RWPE2 (cell line): ENCODE data around the gene FBXL14.

Experiments
- ATAC-seq: fragments of 200-7000 bp; cut with Tn5 transposase; 3 replicates; pipeline ENCODE4 v1.9.1; 2021; ENCODE audit warnings: low read depth
- DNase-seq: peaks from one replicate; pipeline ENCODE4 v3.0.0-alpha.2; 2020; ENCODE audit warnings: low spot score
- H3K27ac ChIP-seq: fragments of 450-650 bp; 2 replicates; pipeline ENCODE4 v1.5.1; 2017; ENCODE audit warnings: mild to moderate bottlenecking; ENCODE audit not compliant: poor library complexity, severe bottlenecking
- H3K27me3 ChIP-seq: fragments of 250-450 bp; sonication (Bioruptor Pico); 2 replicates; pipeline ENCODE4 v1.5.1; 2021; ENCODE audit warnings: mild to moderate bottlenecking, moderate library complexity; ENCODE audit not compliant: insufficient read depth, poor library complexity, severe bottlenecking
- H3K36me3 ChIP-seq: fragments of 250-450 bp; sonication (Bioruptor Pico); 2 replicates; pipeline ENCODE4 v1.5.1; 2020; ENCODE audit warnings: low read depth, mild to moderate bottlenecking, moderate library complexity
- H3K4me1 ChIP-seq: fragments of 250-450 bp; sonication (Bioruptor Pico); 2 replicates; pipeline ENCODE4 v1.5.1; 2021; ENCODE audit warnings: mild to moderate bottlenecking, moderate library complexity; ENCODE audit not compliant: insufficient read depth, poor library complexity, severe bottlenecking
- H3K4me3 ChIP-seq: fragments of 250-450 bp; sonication (Bioruptor Pico); 2 replicates; pipeline ENCODE4 v1.5.1; 2021; ENCODE audit warnings: mild to moderate bottlenecking, moderate library complexity; ENCODE audit not compliant: severe bottlenecking
- H3K9me3 ChIP-seq: fragments of 250-450 bp; sonication (Bioruptor Pico); 2 replicates; pipeline ENCODE4 v1.5.1; 2021; ENCODE audit warnings: mild to moderate bottlenecking, moderate library complexity; ENCODE audit not compliant: severe bottlenecking
- TF ChIP-seq, protein P1 (sequence below): fragments of 450-650 bp; IDR thresholded peaks from one replicate; pipeline ENCODE4 v1.5.1; 2017; ENCODE audit warnings: mild to moderate bottlenecking, moderate library complexity; ENCODE audit not compliant: poor library complexity, severe bottlenecking

FBXL14 gene

GRCh38 chr12:1546931-1547640 is 47.3 kb downstream of the FBXL14 start:
- no peak for DNase-seq
- no peak for ATAC-seq
- Histone ChIP-seq H3K36me3 (no peaks in the 10 kb centered on the region), H3K4me3 (no peak overlapping the region), H3K4me1 (no peaks in the 10 kb centered on the region), H3K9me3 (no peaks in the 10 kb centered on the region), H3K27ac (no peak overlapping the region), H3K27me3 (no peaks in the 10 kb centered on the region)
- TF ChIP-seq, protein P1, sequence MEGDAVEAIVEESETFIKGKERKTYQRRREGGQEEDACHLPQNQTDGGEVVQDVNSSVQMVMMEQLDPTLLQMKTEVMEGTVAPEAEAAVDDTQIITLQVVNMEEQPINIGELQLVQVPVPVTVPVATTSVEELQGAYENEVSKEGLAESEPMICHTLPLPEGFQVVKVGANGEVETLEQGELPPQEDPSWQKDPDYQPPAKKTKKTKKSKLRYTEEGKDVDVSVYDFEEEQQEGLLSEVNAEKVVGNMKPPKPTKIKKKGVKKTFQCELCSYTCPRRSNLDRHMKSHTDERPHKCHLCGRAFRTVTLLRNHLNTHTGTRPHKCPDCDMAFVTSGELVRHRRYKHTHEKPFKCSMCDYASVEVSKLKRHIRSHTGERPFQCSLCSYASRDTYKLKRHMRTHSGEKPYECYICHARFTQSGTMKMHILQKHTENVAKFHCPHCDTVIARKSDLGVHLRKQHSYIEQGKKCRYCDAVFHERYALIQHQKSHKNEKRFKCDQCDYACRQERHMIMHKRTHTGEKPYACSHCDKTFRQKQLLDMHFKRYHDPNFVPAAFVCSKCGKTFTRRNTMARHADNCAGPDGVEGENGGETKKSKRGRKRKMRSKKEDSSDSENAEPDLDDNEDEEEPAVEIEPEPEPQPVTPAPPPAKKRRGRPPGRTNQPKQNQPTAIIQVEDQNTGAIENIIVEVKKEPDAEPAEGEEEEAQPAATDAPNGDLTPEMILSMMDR, result no peak

- DNase-seq (no peak), ATAC-seq (no peak)
- no peaks in the 10 kb centered on the region for H3K36me3 ChIP-seq
- no peaks in the 10 kb centered on the region for H3K9me3 ChIP-seq
- peaks cover 17% of the 10 kb centered on the region for H3K4me1 ChIP-seq
- no peak overlapping the region for H3K27ac ChIP-seq
- H3K27me3 ChIP-seq, result no peaks in the 10 kb centered on the region
- no peak overlapping the region for H3K4me3 ChIP-seq
- TF ChIP-seq, protein P1, result peak; percentile 66
Observed at GRCh38 chr12:1544996-1545700, 49.2 kb downstream of the FBXL14 start.

DNA sequence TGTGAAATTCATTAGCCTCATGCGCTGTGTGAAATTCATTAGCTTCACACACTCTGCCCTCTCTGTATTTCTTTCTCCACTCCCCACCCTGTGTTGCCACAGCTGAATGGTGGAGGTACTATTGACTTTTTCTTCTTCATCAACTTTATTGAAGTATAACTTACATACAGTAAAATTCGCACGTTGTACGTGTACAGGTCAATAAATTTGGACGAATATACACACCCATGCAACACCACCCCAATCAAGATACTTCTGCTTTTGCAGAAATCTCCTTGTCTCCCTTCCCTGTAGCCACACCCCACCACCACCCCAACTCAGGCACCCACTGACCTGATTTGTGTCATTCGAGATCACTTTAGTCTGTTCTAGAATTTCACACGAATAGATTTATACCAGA is 51.8 kb downstream of the FBXL14 start:
- Histone ChIP-seq H3K9me3 (no peaks in the 10 kb centered on the region), H3K4me3 (no peak overlapping the region), H3K27ac (no peak overlapping the region), H3K27me3 (no peaks in the 10 kb centered on the region), H3K4me1 (peaks cover 17% of the 10 kb centered on the region), H3K36me3 (no peaks in the 10 kb centered on the region)
- no peak for DNase-seq
- TF ChIP-seq, protein P1, result no peak
- no peak for ATAC-seq

- ATAC-seq (peak; percentile 95), DNase-seq (no peak)
- Histone ChIP-seq H3K36me3 (no peaks in the 10 kb centered on the region), H3K4me3 (no peak overlapping the region), H3K4me1 (peaks cover 17% of the 10 kb centered on the region), H3K9me3 (no peaks in the 10 kb centered on the region), H3K27me3 (no peaks in the 10 kb centered on the region), H3K27ac (peak overlapping the region; percentile 4)
- TF ChIP-seq, protein P1, result no peak
Observed at GRCh38 chr12:1540690-1541089, 53.7 kb downstream of the FBXL14 start.

GRCh38 chr12:1539135-1539534 is 55.2 kb downstream of the FBXL14 start:
- Histone ChIP-seq H3K27me3 (no peaks in the 10 kb centered on the region), H3K36me3 (no peaks in the 10 kb centered on the region), H3K4me3 (no peak overlapping the region), H3K4me1 (peaks cover 17% of the 10 kb centered on the region), H3K9me3 (no peaks in the 10 kb centered on the region), H3K27ac (no peak overlapping the region)
- TF ChIP-seq, protein P1, result no peak
- ATAC-seq (no peak), DNase-seq (no peak)
